ENCODE data around the gene SERPINA1. TPM values are rescaled to one million over a fixed set of nuclear protein-coding genes. Genes with fewer than 3 reads are reported as not detected.

SERPINA1 gene
- total RNA-seq, 1 donor from 2014 or later: 4.4 TPM

- intact Hi-C loops (cut with micrococcal nuclease): no loop called here
- no peak overlapping the region for H3K4me3 ChIP-seq
- TF ChIP-seq, protein P1, sequence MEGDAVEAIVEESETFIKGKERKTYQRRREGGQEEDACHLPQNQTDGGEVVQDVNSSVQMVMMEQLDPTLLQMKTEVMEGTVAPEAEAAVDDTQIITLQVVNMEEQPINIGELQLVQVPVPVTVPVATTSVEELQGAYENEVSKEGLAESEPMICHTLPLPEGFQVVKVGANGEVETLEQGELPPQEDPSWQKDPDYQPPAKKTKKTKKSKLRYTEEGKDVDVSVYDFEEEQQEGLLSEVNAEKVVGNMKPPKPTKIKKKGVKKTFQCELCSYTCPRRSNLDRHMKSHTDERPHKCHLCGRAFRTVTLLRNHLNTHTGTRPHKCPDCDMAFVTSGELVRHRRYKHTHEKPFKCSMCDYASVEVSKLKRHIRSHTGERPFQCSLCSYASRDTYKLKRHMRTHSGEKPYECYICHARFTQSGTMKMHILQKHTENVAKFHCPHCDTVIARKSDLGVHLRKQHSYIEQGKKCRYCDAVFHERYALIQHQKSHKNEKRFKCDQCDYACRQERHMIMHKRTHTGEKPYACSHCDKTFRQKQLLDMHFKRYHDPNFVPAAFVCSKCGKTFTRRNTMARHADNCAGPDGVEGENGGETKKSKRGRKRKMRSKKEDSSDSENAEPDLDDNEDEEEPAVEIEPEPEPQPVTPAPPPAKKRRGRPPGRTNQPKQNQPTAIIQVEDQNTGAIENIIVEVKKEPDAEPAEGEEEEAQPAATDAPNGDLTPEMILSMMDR (IDR thresholded peaks at IDR 0.05; ENCODE audit: borderline replicate concordance): no peak
- no peaks in the 10 kb centered on the region for H3K36me3 ChIP-seq
- H3K27ac ChIP-seq (replicated peaks): no peak overlapping the region
- H3K27me3 ChIP-seq (ENCODE audit: low read depth): peaks cover 78% of the 10 kb centered on the region
- no peak for DNase-seq
- H3K9me3 ChIP-seq (replicated peaks): no peaks in the 10 kb centered on the region
- no peaks in the 10 kb centered on the region for H3K4me1 ChIP-seq
Observed at GRCh38 chr14:94397289-94398181, 9.1 kb upstream of the SERPINA1 start.

DNA sequence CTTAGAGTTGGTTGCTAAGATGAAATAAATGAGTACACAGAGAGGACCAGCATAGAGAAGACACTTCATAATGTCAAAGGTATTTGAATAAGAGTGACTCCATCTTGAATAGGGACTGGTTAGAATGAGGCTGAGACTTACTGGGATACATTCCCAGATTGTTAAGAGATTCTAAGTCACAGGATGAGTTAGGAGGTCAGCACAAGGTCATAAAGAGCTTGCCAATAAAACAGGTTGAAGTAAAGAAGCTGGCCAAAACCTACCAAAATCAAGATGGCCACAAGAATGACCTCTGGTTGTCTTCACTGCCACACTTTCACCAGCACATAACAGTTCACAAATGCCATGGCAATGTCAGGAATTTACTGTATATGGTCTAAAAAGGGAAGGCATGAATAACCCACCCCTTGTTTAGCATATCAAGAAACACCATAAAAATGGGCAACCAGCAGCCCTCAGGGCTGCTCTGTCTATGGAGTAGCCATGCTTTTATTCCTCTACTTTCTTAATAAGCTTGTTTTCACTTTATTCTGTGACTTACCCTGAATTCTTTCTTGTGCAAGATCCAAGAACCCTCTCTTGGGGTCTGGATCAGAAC is 8.3 kb upstream of the SERPINA1 start:
- H3K4me1 ChIP-seq: no peaks in the 10 kb centered on the region
- no peaks in the 10 kb centered on the region for H3K36me3 ChIP-seq
- H3K27me3 ChIP-seq (ENCODE audit: low read depth): peaks cover 70% of the 10 kb centered on the region
- no peak overlapping the region for H3K27ac ChIP-seq (replicated peaks)
- intact Hi-C loops (cut with micrococcal nuclease): no loop called here
- TF ChIP-seq, protein P1 (IDR thresholded peaks at IDR 0.05; ENCODE audit: borderline replicate concordance): no peak
- H3K9me3 ChIP-seq (replicated peaks): no peaks in the 10 kb centered on the region
- no peak for DNase-seq
- H3K4me3 ChIP-seq: no peak overlapping the region

GRCh38 chr14:94395888-94396574 is 7.6 kb upstream of the SERPINA1 start:
- TF ChIP-seq, protein P1 (IDR thresholded peaks at IDR 0.05; ENCODE audit: borderline replicate concordance): no peak
- DNase-seq: no peak
- no peaks in the 10 kb centered on the region for H3K4me1 ChIP-seq

DNA sequence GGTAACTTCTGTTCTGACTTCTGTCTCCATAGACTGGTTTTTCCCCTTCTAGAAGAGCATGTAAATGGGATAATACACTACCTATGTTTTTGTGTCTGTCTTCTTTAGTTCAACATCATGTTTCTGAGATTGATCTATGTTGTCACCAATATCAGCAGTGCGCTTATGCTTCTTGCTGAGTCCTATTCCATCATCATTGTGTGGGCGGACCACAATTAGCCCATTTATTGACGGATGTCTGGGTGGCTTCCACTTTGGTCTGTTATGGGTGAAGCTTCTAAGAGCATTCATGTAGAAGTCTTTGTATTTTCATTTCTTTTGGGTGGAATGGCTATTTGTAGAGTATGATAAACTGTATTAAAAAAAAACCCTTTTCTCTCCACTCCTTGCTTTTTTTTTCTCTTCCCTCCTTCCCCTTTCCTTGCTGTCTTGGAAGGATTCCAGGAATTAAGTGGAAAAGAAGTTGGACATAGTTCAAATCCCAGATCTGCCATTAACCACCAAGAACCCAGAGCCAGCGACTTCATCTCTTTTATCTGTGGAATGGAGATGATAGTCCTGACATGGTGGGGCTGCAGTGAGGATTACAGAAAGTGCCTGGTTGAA is 7.0 kb upstream of the SERPINA1 start:
- TF ChIP-seq, protein P1 (IDR thresholded peaks at IDR 0.05; ENCODE audit: borderline replicate concordance): no peak
- no peaks in the 10 kb centered on the region for H3K36me3 ChIP-seq
- no peaks in the 10 kb centered on the region for H3K4me1 ChIP-seq
- intact Hi-C loops (cut with micrococcal nuclease): no loop called here
- H3K4me3 ChIP-seq: no peak overlapping the region
- no peak for DNase-seq
- no peaks in the 10 kb centered on the region for H3K9me3 ChIP-seq (replicated peaks)
- H3K27me3 ChIP-seq (ENCODE audit: low read depth): peaks cover 72% of the 10 kb centered on the region
- no peak overlapping the region for H3K27ac ChIP-seq (replicated peaks)

More at GRCh38 chr14:94395888-94396574, 7.6 kb upstream of the SERPINA1 start:
- H3K27ac ChIP-seq (replicated peaks): no peak overlapping the region
- H3K9me3 ChIP-seq (replicated peaks): no peaks in the 10 kb centered on the region
- intact Hi-C loops (cut with micrococcal nuclease): no loop called here
- peaks cover 71% of the 10 kb centered on the region for H3K27me3 ChIP-seq (ENCODE audit: low read depth)
- H3K36me3 ChIP-seq: no peaks in the 10 kb centered on the region
- H3K4me3 ChIP-seq: no peak overlapping the region

- no peaks in the 10 kb centered on the region for H3K36me3 ChIP-seq
- H3K27me3 ChIP-seq (ENCODE audit: low read depth): peaks cover 73% of the 10 kb centered on the region
- H3K27ac ChIP-seq (replicated peaks): no peak overlapping the region
- DNase-seq: peak; percentile 38
- no peaks in the 10 kb centered on the region for H3K4me1 ChIP-seq
- intact Hi-C loops (cut with micrococcal nuclease): no loop called here
- H3K4me3 ChIP-seq: no peak overlapping the region
- H3K9me3 ChIP-seq (replicated peaks): no peaks in the 10 kb centered on the region
- TF ChIP-seq, protein P1 (IDR thresholded peaks at IDR 0.05; ENCODE audit: borderline replicate concordance): no peak
Observed at GRCh38 chr14:94394581-94395207, 6.3 kb upstream of the SERPINA1 start.

All from left ventricle myocardium inferior (tissue), 1 donor.